22Rv1 (cell line): ENCODE data around the gene HTR6.

ENCODE experiments used
- ZFX ChIP-seq: fragments of 450-650 bp; IDR thresholded peaks from 2 replicates; pipeline ENCODE4 v1.6.1; 2017; ENCODE audit warnings: antibody characterized with exemption, borderline replicate concordance
- TF ChIP-seq, protein P1 (sequence below): fragments of 450-650 bp; IDR thresholded peaks from 2 replicates; pipeline ENCODE4 v1.5.1; 2017; ENCODE audit warnings: mild to moderate bottlenecking

GRCh38 chr1:19617376-19617775 is 47.3 kb upstream of the HTR6 start:
- TF ChIP-seq, protein P1, sequence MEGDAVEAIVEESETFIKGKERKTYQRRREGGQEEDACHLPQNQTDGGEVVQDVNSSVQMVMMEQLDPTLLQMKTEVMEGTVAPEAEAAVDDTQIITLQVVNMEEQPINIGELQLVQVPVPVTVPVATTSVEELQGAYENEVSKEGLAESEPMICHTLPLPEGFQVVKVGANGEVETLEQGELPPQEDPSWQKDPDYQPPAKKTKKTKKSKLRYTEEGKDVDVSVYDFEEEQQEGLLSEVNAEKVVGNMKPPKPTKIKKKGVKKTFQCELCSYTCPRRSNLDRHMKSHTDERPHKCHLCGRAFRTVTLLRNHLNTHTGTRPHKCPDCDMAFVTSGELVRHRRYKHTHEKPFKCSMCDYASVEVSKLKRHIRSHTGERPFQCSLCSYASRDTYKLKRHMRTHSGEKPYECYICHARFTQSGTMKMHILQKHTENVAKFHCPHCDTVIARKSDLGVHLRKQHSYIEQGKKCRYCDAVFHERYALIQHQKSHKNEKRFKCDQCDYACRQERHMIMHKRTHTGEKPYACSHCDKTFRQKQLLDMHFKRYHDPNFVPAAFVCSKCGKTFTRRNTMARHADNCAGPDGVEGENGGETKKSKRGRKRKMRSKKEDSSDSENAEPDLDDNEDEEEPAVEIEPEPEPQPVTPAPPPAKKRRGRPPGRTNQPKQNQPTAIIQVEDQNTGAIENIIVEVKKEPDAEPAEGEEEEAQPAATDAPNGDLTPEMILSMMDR = no peak
- no peak for TF ChIP-seq ZFX
